ENCODE results near the gene NR2F1. TPM values are rescaled to one million over a fixed set of nuclear protein-coding genes. Genes with fewer than 3 reads are reported as not detected.
"Not testable (repeated sequence)": the region's sequence is repeated elsewhere in the genome, so short reads cannot be mapped to it uniquely, and the experiment has no call there.

NR2F1 gene
- not detected for total RNA-seq
- not detected for polyA plus RNA-seq

DNA sequence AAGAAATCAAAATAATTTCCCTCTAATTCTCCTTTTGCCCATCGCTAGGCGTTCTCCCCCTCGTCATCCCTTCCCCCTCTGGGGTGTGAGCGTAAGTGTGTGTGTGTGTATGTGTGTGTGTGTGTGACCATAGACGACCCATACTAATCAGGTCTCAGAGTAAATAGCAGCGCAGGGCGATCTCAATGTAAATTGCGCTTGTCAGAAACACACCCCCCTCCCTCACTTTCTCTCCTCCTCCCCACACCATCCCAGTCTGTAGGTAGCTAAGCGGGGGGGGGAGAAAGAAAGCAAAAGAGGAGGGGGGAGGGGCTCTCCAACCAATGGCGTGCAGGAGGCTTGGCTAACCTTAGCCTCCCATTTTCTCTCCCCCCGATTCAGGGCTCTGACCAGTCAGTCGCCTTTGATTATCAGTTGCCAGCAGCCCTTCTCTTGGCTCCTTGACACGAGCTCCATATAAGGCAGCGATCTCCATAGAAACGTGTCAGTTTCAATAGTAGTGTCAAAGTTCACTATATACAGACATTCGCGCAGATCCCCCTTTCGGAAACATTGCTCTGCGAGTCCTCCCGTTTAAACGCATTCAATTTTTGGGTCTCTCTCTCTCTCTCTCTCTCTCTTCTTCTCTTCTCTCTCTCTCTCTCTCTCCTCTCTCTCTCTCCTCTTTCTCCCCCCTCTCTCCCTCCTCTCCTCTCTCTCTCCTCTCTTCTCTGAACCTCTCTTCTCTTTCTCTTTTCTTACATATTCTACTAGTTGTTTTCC is at the start of gene NR2F1:
Gene NR2F1 (plus strand): TSS at position 546 of the 762 bp plus-strand sequence. CDS start 1,802 bp downstream, outside the sequence.
- peaks cover 76% of the 10 kb centered on the region for H3K27me3 ChIP-seq (ENCODE audit: insufficient read depth, low read length, poor library complexity, severe bottlenecking)
- Mint-ChIP-seq H3K36me3 (peaks cover 0 to 3% (median 0%) of the 10 kb centered on the region in 3 donors), H3K27me3 (peaks cover 50 to 56% of the 10 kb centered on the region in 2 donors), H3K27ac (peak within 1 kb of the TSS in 1 of 8 donors; percentile 17), H3K9me3 (peaks cover 0 to 12% (median 7%) of the 10 kb centered on the region in 5 donors), H3K4me1 (peaks cover 23 to 41% (median 26%) of the 10 kb centered on the region in 3 donors), H3K4me3 (peak within 1 kb of the TSS in 2 of 7 donors; percentile 27 to 66)
- H3K36me3 ChIP-seq (ENCODE audit: insufficient read depth, low read length), result no peaks in the 10 kb centered on the region
- H3K27ac ChIP-seq (ENCODE audit: low read depth, low read length), result no peak within 1 kb of the TSS
- H3K4me3 ChIP-seq (ENCODE audit: low read length), result no peak within 1 kb of the TSS
- peaks cover 36% of the 10 kb centered on the region for H3K4me1 ChIP-seq (ENCODE audit: insufficient read depth, low read length)
- no peak for DNase-seq
- POLR2A ChIA-PET, result no interaction called here
- CTCF ChIA-PET, result interaction anchor here (1.1 to 1.9 kb wide), 2 partner anchors 218 to 224 kb away, joined by 3 to 6 read pairs; no protein-coding TSS in a partner anchor
- H3K9me3 ChIP-seq (ENCODE audit: low read length), result no peaks in the 10 kb centered on the region

- Mint-ChIP-seq H3K4me3 (no peak overlapping the region), H3K27me3 (peaks cover 15 to 43% of the 10 kb centered on the region in 2 donors), H3K9me3 (peaks cover 2 to 4% (median 3%) of the 10 kb centered on the region in 5 donors), H3K27ac (no peak overlapping the region), H3K36me3 (no peaks in the 10 kb centered on the region), H3K4me1 (no peaks in the 10 kb centered on the region)
- no peak overlapping the region for H3K27ac ChIP-seq (ENCODE audit: low read depth, low read length)
- no peaks in the 10 kb centered on the region for H3K27me3 ChIP-seq (ENCODE audit: insufficient read depth, low read length, poor library complexity, severe bottlenecking)
- H3K36me3 ChIP-seq (ENCODE audit: insufficient read depth, low read length), result no peaks in the 10 kb centered on the region
- H3K4me3 ChIP-seq (ENCODE audit: low read length), result no peak overlapping the region
- no peaks in the 10 kb centered on the region for H3K4me1 ChIP-seq (ENCODE audit: insufficient read depth, low read length)
- DNase-seq, result no peak
- no peaks in the 10 kb centered on the region for H3K9me3 ChIP-seq (ENCODE audit: low read length)
- ChIA-PET CTCF (no interaction called here), POLR2A (no interaction called here)
These were observed 37.1 kb upstream of the NR2F1 start for GRCh38 chr5:93545872-93546271.

GRCh38 chr5:93549594-93549993 is 33.4 kb upstream of the NR2F1 start:
- H3K27ac Mint-ChIP-seq; H3K4me1 Mint-ChIP-seq; POLR2A ChIA-PET; H3K4me3 Mint-ChIP-seq; H3K27me3 ChIP-seq (ENCODE audit: insufficient read depth, low read length, poor library complexity, severe bottlenecking); H3K4me3 ChIP-seq (ENCODE audit: low read length); DNase-seq; H3K9me3 ChIP-seq (ENCODE audit: low read length); H3K36me3 ChIP-seq (ENCODE audit: insufficient read depth, low read length); CTCF ChIA-PET; H3K4me1 ChIP-seq (ENCODE audit: insufficient read depth, low read length); H3K36me3 Mint-ChIP-seq; H3K9me3 Mint-ChIP-seq; H3K27ac ChIP-seq (ENCODE audit: low read depth, low read length): not testable (repeated sequence)
- H3K27me3 Mint-ChIP-seq, result peaks cover 12 to 41% of the 10 kb centered on the region in 2 donors

DNA sequence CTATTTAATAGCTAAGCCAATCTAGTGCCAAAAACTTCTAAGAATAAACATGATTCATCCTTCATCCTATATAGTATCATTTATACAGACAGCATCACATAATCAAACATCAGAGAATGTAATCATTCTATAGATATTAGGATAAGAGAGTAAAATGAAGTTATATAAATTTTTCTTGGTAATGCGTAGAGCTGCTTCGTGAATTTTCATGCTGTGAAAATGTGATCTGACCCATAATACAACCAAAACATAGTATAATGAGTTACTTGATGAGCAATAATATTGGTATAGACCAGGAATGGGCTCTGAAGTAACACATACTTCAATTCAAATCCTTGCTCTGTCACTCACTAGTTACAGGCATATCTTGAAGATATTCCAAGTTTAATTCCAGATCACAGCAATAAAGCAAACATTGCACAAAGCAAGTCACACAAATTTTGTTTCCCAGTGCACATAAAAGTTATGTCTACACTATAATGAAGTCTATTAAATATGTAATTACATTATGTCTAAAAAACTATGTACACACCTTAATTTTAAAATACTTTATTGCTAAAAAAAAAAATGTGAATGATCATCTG is 25.9 kb upstream of the NR2F1 start:
- H3K4me3 ChIP-seq (ENCODE audit: low read length), result no peak overlapping the region
- DNase-seq, result no peak
- Mint-ChIP-seq H3K27me3 (peaks cover 18 to 38% of the 10 kb centered on the region in 2 donors), H3K36me3 (no peaks in the 10 kb centered on the region), H3K4me3 (no peak overlapping the region), H3K4me1 (no peaks in the 10 kb centered on the region), H3K9me3 (no peaks in the 10 kb centered on the region), H3K27ac (no peak overlapping the region)
- H3K27me3 ChIP-seq (ENCODE audit: insufficient read depth, low read length, poor library complexity, severe bottlenecking), result no peaks in the 10 kb centered on the region
- H3K4me1 ChIP-seq (ENCODE audit: insufficient read depth, low read length), result no peaks in the 10 kb centered on the region
- no peaks in the 10 kb centered on the region for H3K36me3 ChIP-seq (ENCODE audit: insufficient read depth, low read length)
- no peaks in the 10 kb centered on the region for H3K9me3 ChIP-seq (ENCODE audit: low read length)
- POLR2A ChIA-PET, result no interaction called here
- CTCF ChIA-PET, result no interaction called here
- no peak overlapping the region for H3K27ac ChIP-seq (ENCODE audit: low read depth, low read length)

DNA sequence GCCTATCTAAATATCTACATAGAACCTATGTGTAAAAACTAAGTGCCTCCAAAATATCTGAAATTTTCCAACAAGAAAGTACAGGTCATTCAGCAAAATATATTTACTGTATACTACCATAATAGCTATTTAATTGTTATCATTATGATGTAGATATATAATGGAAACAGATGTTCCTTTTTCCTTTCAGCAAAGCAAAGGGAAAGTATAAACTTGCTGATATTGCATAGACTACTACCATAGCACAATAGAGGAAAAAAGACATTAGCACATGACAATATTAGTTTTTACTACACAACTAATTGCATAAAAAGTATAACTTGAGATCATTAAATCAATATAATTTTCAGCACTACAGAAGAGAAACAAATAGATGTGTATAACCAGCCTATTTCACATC is 16.9 kb upstream of the NR2F1 start:
- no peak for DNase-seq
- H3K4me1 ChIP-seq (ENCODE audit: insufficient read depth, low read length), result peaks cover 4% of the 10 kb centered on the region
- H3K27me3 Mint-ChIP-seq, result peaks cover 47 to 66% of the 10 kb centered on the region in 2 donors
- H3K27ac Mint-ChIP-seq, result no peak overlapping the region
- H3K9me3 ChIP-seq (ENCODE audit: low read length), result no peaks in the 10 kb centered on the region
- peaks cover 1 to 6% (median 5%) of the 10 kb centered on the region in 3 donors for H3K4me1 Mint-ChIP-seq
- ChIA-PET POLR2A (no interaction called here), CTCF (no interaction called here)
- peaks cover 0 to 7% (median 0%) of the 10 kb centered on the region in 5 donors for H3K9me3 Mint-ChIP-seq
- H3K27ac ChIP-seq (ENCODE audit: low read depth, low read length), result no peak overlapping the region
- H3K36me3 Mint-ChIP-seq, result no peaks in the 10 kb centered on the region
- H3K36me3 ChIP-seq (ENCODE audit: insufficient read depth, low read length), result no peaks in the 10 kb centered on the region
- H3K4me3 Mint-ChIP-seq, result no peak overlapping the region
- H3K4me3 ChIP-seq (ENCODE audit: low read length), result no peak overlapping the region
- H3K27me3 ChIP-seq (ENCODE audit: insufficient read depth, low read length, poor library complexity, severe bottlenecking), result peaks cover 25% of the 10 kb centered on the region

DNA sequence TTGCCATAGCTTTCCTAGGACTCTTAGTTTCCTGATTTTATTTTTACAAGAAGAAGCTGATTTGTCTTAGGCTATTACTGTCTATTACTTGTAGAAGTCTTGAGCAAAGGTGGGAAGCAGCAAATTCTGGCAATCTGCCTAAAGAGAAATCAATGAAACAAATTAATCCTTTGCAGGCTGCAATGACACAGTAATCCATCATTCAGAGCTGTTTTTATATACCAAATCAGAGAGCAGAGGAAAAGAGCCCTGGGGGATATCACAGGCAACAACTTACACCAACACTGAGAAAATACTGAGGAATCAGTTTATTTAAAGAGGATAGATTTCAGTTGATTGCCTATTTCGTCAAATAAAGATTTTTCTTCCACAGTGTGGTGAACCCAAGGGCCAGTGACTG is 15.6 kb upstream of the NR2F1 start:
- DNase-seq, result no peak
- H3K27me3 Mint-ChIP-seq, result peaks cover 57 to 75% of the 10 kb centered on the region in 2 donors
- CTCF ChIA-PET, result no interaction called here

DNA sequence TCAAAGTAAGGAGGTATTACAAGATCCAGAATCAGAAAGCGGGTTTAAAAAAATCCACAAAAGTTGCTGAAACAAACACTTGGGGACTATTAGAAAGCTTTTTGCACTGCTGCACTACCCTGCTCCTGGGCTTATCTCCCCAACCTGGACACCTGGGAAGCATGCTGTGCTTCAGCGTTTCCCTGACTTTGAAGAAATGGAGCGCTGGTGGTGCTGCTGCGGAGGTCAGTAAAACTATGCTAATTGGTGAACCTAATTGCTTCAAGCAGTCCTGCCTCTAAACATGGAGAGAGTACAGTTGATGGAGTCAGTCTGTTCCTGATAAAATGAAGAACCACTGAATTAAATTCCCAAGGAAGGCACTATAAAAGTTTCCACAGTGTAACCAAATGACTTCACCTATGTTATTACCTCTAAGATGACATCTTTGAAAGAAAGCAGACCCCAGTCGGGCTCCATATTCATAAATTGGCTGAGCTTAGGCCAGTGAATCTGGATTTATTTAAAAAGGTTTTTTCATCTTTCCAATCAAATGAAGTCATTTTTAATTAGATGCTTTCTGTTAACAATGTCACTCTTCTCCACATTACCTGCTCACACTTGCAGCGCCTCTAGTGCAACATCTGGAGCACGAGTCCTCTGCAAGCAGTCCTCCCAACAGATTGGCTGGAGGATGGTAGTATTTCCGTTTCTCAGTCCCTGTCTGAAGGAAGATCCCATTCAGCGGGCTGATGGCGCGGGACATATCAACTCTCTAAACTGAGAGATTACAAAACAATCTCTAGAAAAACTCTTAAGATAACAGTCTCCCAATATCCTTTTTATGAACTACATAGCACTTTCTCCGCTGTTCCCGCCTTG is 13.5 kb upstream of the NR2F1 start:
- H3K9me3 ChIP-seq (ENCODE audit: low read length), result no peaks in the 10 kb centered on the region
- no peaks in the 10 kb centered on the region for H3K36me3 ChIP-seq (ENCODE audit: insufficient read depth, low read length)
- H3K4me3 ChIP-seq (ENCODE audit: low read length), result no peak overlapping the region
- no peak overlapping the region for H3K27ac ChIP-seq (ENCODE audit: low read depth, low read length)
- peaks cover 12% of the 10 kb centered on the region for H3K4me1 ChIP-seq (ENCODE audit: insufficient read depth, low read length)
- H3K27me3 ChIP-seq (ENCODE audit: insufficient read depth, low read length, poor library complexity, severe bottlenecking), result peaks cover 56% of the 10 kb centered on the region
- peaks cover 0 to 1% (median 0%) of the 10 kb centered on the region in 3 donors for H3K36me3 Mint-ChIP-seq
- peaks cover 0 to 5% (median 3%) of the 10 kb centered on the region in 5 donors for H3K9me3 Mint-ChIP-seq
- ChIA-PET CTCF (no interaction called here), POLR2A (no interaction called here)
- peak overlapping the region in 4 of 7 donors; percentile 32 to 62 (median 38) for H3K4me3 Mint-ChIP-seq
- no peak for DNase-seq
- peak overlapping the region in 3 of 8 donors; percentile 26 to 50 (median 34) for H3K27ac Mint-ChIP-seq
- peaks cover 68 to 78% of the 10 kb centered on the region in 2 donors for H3K27me3 Mint-ChIP-seq
- H3K4me1 Mint-ChIP-seq, result peaks cover 10 to 29% (median 18%) of the 10 kb centered on the region in 3 donors

More for the DNA sequence above, 15.6 kb upstream of the NR2F1 start:
- H3K27me3 ChIP-seq (ENCODE audit: insufficient read depth, low read length, poor library complexity, severe bottlenecking), result peaks cover 35% of the 10 kb centered on the region
- H3K4me3 ChIP-seq (ENCODE audit: low read length), result no peak overlapping the region
- Mint-ChIP-seq H3K36me3 (no peaks in the 10 kb centered on the region), H3K4me1 (peaks cover 10 to 16% (median 14%) of the 10 kb centered on the region in 3 donors), H3K4me3 (no peak overlapping the region), H3K27ac (no peak overlapping the region), H3K9me3 (peaks cover 0 to 9% (median 3%) of the 10 kb centered on the region in 5 donors)
- no peaks in the 10 kb centered on the region for H3K9me3 ChIP-seq (ENCODE audit: low read length)
- H3K27ac ChIP-seq (ENCODE audit: low read depth, low read length), result no peak overlapping the region
- H3K4me1 ChIP-seq (ENCODE audit: insufficient read depth, low read length), result peaks cover 12% of the 10 kb centered on the region
- no peaks in the 10 kb centered on the region for H3K36me3 ChIP-seq (ENCODE audit: insufficient read depth, low read length)
- POLR2A ChIA-PET, result no interaction called here

All from CD8-positive, alpha-beta memory T cell (primary cell).